HG03520 (cell line): ENCODE results near the gene CBY2.
"Not testable (repeated sequence)": the region's sequence is repeated elsewhere in the genome, so short reads cannot be mapped to it uniquely, and the experiment has no call there.

Experiments
- ATAC-seq: cut with Tn5 transposase; IDR thresholded peaks from one replicate; pipeline ENCODE4 v1.9.1; 2021; ENCODE audit warnings: mild to moderate bottlenecking, moderate library complexity; ENCODE audit not compliant: unreplicated experiment

Gene CBY2

GRCh38 chr13:45702088-45702487 lies at the start of gene CBY2:
TSS of gene CBY2 (plus strand) at chr13:45702320. CDS start at chr13:45702391, 71 bp downstream.
- no peak for ATAC-seq

- no peak for ATAC-seq
Observed at GRCh38 chr13:45654633-45655349, 47.3 kb upstream of the CBY2 start.

GRCh38 chr13:45658586-45659235 lies 43.4 kb upstream of the CBY2 start:
- no peak for ATAC-seq

- no peak for ATAC-seq
Observed at GRCh38 chr13:45659536-45659935, 42.6 kb upstream of the CBY2 start.

GRCh38 chr13:45660458-45660857 lies 41.7 kb upstream of the CBY2 start:
- ATAC-seq = not testable (repeated sequence)

- ATAC-seq = no peak
Observed at GRCh38 chr13:45662162-45662561, 40.0 kb upstream of the CBY2 start.

GRCh38 chr13:45662903-45663302 lies 39.2 kb upstream of the CBY2 start:
- ATAC-seq = not testable (repeated sequence)

GRCh38 chr13:45669626-45670025 lies 32.5 kb upstream of the CBY2 start:
- not testable (repeated sequence) for ATAC-seq

- no peak for ATAC-seq
Observed at GRCh38 chr13:45670189-45670885, 31.8 kb upstream of the CBY2 start.

GRCh38 chr13:45674908-45675307 lies 27.2 kb upstream of the CBY2 start:
- no peak for ATAC-seq

GRCh38 chr13:45678282-45678681 lies 23.8 kb upstream of the CBY2 start:
- no peak for ATAC-seq

GRCh38 chr13:45681113-45681512 lies 21.0 kb upstream of the CBY2 start:
- ATAC-seq = no peak

GRCh38 chr13:45682494-45683008 lies 19.6 kb upstream of the CBY2 start:
- no peak for ATAC-seq

- no peak for ATAC-seq
Observed at GRCh38 chr13:45683701-45684100, 18.4 kb upstream of the CBY2 start.

GRCh38 chr13:45688577-45688976 lies 13.5 kb upstream of the CBY2 start:
- ATAC-seq = no peak

- ATAC-seq = no peak
Observed at GRCh38 chr13:45690636-45691035, 11.5 kb upstream of the CBY2 start.

- ATAC-seq = no peak
Observed at GRCh38 chr13:45691251-45691650, 10.9 kb upstream of the CBY2 start.

GRCh38 chr13:45691667-45692066 lies 10.5 kb upstream of the CBY2 start:
- no peak for ATAC-seq

GRCh38 chr13:45695198-45695730 lies 6.9 kb upstream of the CBY2 start:
- ATAC-seq = peak; percentile 45

- no peak for ATAC-seq
Observed at GRCh38 chr13:45696610-45697226, 5.4 kb upstream of the CBY2 start.
